GM18508 (cell line): ENCODE data around the gene TBL1Y.
"Not testable (repeated sequence)": the region's sequence is repeated elsewhere in the genome, so short reads cannot be mapped to it uniquely, and the experiment has no call there.

Source experiments
- ATAC-seq: cut with Tn5 transposase; IDR thresholded peaks from one replicate; pipeline ENCODE4 v1.9.1; 2021; ENCODE audit warnings: moderate number of reproducible peaks; ENCODE audit not compliant: insufficient read depth, unreplicated experiment

TBL1Y gene

DNA sequence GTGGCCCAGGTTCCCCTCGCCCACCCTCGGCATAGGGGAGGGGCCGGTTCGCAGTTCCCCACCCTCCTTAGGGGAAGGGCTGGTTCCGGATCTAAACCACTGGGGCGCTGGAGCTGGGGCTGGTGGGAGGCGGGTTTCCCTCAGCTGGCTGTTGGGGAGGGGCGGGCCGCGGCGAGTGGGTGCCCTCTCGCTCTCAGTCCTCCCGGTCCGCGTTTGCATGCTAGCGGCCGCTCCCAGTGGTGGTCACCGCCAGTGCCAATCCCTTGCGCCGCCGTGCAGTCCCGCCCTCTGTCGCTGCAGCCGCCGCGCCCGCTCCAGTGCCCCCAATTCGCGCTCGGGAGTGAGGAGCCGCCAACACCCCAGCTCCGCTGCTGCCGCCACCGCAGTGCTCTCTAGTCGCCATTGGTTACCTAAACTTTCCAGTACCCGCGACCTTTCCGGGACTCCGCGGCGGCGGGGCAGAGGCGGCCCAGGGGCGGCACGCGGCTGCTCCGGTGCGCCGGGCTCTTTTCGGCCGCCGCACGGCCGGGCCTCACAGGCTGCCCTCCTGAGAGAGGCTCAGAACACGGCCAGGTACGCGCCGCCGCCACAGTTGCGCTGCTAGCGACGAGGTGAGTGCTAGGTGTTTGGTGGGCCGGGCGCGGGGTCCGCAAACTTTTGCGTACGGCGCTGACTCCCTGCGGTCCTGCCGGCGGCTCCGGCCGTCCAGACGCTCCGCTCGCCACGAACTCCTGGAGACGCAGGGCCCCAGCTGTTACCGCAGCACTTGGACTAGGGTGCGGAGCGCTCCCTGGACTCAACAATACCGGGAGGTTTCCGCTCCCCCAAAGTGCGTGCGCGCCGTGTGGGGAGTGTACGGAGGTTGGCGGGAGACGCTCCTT lies at the start of gene TBL1Y:
Gene TBL1Y (plus strand): TSS at position 326 of the 881 bp plus-strand sequence. CDS start 114,388 bp downstream, outside the sequence.
- no peak for ATAC-seq

GRCh38 chrY:6894496-6894895 lies 16.0 kb upstream of the TBL1Y start:
- no peak for ATAC-seq

DNA sequence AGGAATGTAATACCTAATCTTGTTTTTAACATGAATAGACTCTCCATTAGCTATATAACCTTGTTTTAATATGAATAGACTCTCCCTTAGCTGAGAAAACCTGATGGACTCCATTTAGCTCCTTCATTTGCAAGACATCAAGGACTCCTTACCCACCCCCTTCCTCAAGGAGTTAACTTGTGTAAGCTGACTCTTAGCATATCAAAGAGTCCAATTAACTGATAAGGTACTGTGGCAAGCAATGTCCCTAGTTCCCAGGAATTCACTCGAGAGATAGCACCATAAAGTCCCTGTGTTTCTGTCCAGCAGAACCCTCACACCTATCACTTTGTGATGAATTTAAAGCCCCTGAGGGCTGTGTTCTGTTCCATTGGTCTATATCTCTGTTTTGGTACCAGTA lies 15.3 kb upstream of the TBL1Y start:
- no peak for ATAC-seq

GRCh38 chrY:6902116-6902515 lies 8.4 kb upstream of the TBL1Y start:
- ATAC-seq = not testable (repeated sequence)

DNA sequence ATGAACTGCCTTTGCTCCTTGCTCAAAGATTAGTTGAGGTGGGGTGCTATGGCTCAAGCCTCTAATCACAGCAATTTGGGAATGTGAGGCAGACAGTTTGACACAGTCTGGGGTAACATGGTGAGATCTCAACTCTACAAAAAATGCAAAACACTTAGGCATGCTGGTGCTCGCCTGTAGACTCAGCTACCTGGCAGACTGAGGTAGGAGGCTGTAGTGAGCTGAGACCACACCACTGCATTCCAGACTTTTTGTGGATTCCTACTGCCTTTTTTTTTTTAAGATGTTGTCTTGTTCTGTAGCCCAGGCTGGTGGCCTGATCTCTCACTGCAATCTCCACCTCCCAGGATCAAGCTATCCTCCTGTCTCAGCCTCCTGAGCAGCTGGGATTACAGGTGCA lies 2.9 kb upstream of the TBL1Y start:
- no peak for ATAC-seq

GRCh38 chrY:6908021-6908420 lies 2.5 kb upstream of the TBL1Y start:
- not testable (repeated sequence) for ATAC-seq

GRCh38 chrY:6909118-6909521 lies 1.4 kb upstream of the TBL1Y start:
- no peak for ATAC-seq

GRCh38 chrY:6909856-6910255 lies 641 bp upstream of the TBL1Y start:
- ATAC-seq = no peak

GRCh38 chrY:6911253-6911881 lies 870 bp downstream of the TBL1Y start, which contains the start of gene AMELY:
Gene AMELY, minus strand, starts transcription at chrY:6911752. Its CDS starts 39,144 bp downstream, at chrY:6872608.
- ATAC-seq = no peak

DNA sequence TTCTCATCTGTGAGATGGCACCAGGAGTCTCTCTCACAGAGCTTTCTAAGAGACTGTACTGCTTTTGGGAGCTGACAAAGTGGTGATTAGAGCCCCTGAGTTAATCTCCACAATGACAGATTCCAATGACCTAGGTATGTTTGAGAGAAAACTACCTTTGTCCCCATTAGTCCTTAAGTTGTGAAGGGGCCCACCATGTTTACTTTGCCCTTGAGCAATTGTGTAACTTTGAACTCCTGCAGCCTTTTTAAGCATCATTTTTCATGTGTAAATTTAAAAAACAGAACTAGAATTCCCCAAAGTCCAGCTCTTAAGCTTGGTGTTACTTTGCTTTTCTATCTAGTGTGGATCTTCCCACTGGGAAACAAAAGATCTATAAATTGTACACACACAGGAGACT lies 2.9 kb downstream of the TBL1Y start:
- no peak for ATAC-seq

- ATAC-seq = no peak
These were observed 10.6 kb downstream of the TBL1Y start for GRCh38 chrY:6921061-6921460.

DNA sequence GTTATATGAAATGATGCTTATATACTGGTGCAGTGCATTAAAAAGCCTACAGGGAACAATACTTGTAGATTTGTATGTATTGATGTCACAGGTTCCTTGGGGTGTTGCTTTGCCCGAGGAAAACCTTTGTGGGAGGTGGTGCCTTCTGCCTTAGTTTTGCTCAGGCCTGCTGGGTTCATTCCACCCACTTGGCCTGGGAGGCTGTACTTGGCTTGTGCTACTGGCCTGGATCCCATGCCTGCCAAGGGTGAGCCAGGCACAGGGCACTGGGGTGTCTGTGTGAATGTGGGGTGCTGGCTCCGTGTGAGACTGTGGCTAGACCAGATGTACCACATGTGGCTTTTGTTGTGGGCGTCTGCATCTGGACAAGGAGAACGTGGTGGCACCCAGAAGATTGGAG lies 17.8 kb downstream of the TBL1Y start:
- ATAC-seq = no peak

- ATAC-seq = no peak
These were observed 18.7 kb downstream of the TBL1Y start for GRCh38 chrY:6929237-6929636.

GRCh38 chrY:6931779-6932396 lies 21.4 kb downstream of the TBL1Y start:
- no peak for ATAC-seq

DNA sequence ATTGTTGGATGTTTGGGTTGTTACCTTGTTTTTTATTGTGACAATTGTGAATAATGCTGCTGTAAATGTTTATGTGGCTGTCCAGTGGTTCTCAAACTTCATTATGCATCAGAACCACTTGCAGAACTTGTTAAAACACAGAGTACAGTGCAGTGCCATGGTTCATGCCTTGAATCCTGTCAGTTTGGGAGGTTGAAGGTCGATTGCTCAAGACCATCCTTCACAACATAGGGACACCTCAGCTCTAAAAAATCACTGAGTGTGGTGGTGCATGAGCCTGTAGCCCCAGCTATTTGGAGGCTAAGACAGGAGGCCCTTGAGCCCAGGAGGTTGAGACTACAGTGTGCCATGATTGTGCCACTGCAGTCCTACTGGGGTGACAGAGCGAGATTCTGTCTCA lies 25.0 kb downstream of the TBL1Y start:
- ATAC-seq = no peak

DNA sequence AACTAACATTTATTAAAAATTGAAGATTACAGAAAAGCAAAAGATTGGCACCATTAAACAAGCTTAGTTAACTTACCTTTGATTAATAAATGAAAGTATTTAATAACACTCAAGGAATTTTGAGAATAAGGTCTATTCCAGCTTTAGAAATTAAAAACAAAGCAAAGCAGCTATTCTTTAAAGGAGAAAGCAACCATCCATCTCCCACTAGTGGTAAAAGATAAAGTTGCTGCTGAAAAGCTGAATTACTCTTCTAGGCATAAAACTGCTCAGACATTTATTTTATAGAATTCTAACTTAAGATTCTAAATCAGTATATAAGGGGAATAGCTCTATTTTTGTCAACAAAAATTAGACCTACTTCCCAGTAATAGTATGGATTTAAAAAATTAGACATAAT lies 37.2 kb downstream of the TBL1Y start:
- no peak for ATAC-seq

DNA sequence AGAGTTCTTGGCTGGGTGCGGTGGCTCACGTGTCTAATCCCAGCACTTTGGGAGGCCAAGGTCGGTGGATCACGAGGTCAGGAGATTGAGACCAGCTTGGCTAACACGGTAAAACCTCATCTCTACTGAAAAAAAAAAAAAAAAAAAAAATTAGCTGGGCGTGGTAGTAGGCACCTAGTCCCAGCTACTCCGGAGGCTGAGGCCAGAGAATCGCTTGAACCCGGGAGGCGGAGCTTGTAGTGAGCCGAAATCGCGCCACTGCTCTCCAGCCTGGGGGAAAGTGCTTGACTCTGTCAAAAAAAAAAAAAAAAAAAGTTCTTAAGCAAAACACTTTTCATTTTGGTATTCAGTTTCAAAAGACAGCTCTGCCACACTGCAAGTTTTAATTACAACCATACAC lies 37.9 kb downstream of the TBL1Y start:
- ATAC-seq = no peak

GRCh38 chrY:6949947-6950346 lies 39.5 kb downstream of the TBL1Y start:
- ATAC-seq = no peak

- ATAC-seq = no peak
These were observed 54.2 kb downstream of the TBL1Y start for GRCh38 chrY:6964732-6965131.

DNA sequence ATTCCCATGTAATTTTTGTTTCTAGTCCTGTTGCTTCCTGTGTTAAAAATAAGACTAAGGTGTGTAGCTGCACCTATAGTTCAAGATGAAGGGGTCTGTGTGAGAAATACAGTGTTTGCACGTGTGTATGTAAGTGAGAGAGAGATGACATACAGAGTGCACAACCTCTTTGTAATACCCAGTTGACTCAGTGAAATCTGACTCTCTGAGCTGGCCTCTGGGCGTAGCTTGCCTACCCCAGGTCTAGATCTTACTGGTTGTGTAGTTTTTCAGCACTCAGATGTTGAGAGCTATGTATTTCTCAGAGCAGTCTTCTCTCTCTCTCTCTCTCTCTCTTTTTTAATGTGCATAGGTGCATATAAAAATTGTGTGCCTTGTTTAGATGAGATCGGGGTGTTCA lies 56.0 kb downstream of the TBL1Y start:
- no peak for ATAC-seq

DNA sequence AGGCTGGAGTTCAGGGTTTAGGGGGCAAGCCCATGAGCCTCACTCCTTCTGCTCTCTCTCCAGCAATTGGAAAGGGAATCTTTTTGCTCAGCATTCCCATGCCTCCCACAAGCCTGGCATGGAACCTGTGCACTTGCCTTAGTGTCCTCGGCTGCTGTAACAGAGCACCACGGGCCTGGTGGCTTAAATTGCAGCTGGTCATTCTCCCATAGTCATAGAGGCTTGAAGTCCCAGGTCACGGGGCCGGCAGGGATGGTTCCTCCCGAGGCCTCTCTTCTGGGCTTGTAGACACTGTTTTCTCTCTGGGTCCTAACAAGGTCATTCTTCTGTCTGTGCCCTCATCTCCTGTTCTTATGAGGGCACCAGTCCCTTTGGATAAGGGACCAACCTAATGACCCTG lies 57.2 kb downstream of the TBL1Y start:
- ATAC-seq = no peak
